H1 (cell line): ENCODE data around the gene LY6G5C. TPM values are rescaled to one million over a fixed set of nuclear protein-coding genes. Genes with fewer than 3 reads are reported as not detected.

Source experiments
- CBX5 ChIP-seq: fragments of 300-800, 300-1000 bp; sonication (generic); IDR thresholded peaks from 2 replicates; pipeline ENCODE4 v1.7.1; 2016; ENCODE audit warnings: antibody characterized with exemption, low read length, low read depth
- EGR1 ChIP-seq: IDR thresholded peaks from 2 replicates; pipeline ENCODE4 v1.6.1; 2011; ENCODE audit warnings: low read depth, low read length, borderline replicate concordance
- FOSL1 ChIP-seq: IDR thresholded peaks from 2 replicates; pipeline ENCODE4 v1.6.1; 2011; ENCODE audit warnings: mild to moderate bottlenecking, low read depth, low read length, moderate library complexity; ENCODE audit not compliant: insufficient read depth
- KDM5A ChIP-seq: fragments of 200-600 bp; IDR thresholded peaks from 2 replicates; pipeline ENCODE4 v1.7.1; 2012; ENCODE audit warnings: mild to moderate bottlenecking, low read length, inconsistent platforms, mixed read lengths
- TBP ChIP-seq: IDR thresholded peaks from 2 replicates; pipeline ENCODE4 v1.6.1; 2011; ENCODE audit warnings: low read depth, low read length, improper control_type of control experiment
- polyA plus RNA-seq, 7 experiments: library from polyadenylated mRNA; depleted of rRNA in 3 of 7; stranded (reverse) in 5 of 7; unstranded in 2 of 7; fragments of >200 nt in 5 of 7; fragments of 200-250 nt in 2 of 7; gene quantifications; 1 replicate in 5 of 7; 2 replicates in 1 of 7; 4 replicates in 1 of 7; pipeline versions ENCODE4 v1.2.1 to v1.2.3, GENCODE V29; 2011 to 2013; ENCODE audit warnings: missing spikeins in 2 of 7, mixed read lengths in 2 of 7
- total RNA-seq: library from RNA; stranded (reverse); fragmentation: NEBNext Ultra II Directional; extraction: Animal tissue kit (Norgen Biotek cat#: 25700); gene quantifications from 2 replicates; pipeline ENCODE4 v1.2.1, GENCODE V29; 2021

LY6G5C gene
- total and polyA plus RNA-seq, 2 of the 8 experiments (the other 6 are each of a cell fraction or from before 2014, with no cell fraction given) = 1.1 to 1.8 TPM

DNA sequence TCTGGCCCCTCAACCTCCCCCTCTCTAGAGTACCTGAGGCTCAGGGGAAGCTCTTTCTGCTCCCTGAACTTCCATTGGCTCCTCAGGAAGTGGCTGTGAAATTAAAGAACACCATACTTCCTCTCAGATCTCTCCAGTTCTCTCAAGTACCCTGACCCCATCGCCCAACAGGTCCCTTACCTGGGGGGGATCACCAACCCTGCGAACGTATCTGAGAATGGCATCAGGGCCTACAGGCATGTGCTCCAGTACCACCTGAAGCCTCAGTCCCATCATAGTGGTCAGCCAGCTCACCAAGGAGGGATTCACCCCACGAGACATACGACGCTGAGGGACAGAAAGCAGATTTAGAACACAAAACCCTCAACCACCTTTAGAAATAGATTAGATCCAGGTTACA lies 40.3 kb downstream of the LY6G5C start (continued):
- TF ChIP-seq FOSL1 (no peak), CBX5 (no peak), EGR1 (no peak), TBP (no peak), KDM5A (no peak)
